DMS153 treated with DMSO at 0.1 percent for 48 hours (cell line): ENCODE results near the gene KHDC1.
"Not testable (repeated sequence)": the region's sequence is repeated elsewhere in the genome, so short reads cannot be mapped to it uniquely, and the experiment has no call there.

Experiments
- DNase-seq: peaks from one replicate; lab custom pipeline; 2025; ENCODE audit not compliant: unreplicated experiment; lab: John Stamatoyannopoulos, UW

The KHDC1 gene

DNA sequence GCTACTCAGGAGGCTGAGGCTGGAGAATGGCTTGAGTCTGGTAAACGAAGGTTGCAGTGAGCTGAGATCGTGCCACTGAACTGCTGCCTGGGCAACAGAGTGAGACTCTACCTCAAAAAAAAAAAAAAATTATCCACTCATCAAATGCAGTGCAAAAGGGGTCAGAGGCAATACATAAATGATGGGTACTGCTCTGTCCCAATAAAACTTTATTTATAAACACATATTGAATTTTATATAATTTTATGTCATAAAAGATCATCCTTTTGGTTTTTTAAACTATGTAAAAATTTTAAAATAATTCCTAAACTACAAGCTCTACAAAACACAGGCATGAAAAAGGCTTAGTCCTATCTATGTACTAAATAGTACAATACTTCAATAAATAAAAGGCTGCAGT, 10.3 kb downstream of the KHDC1 start:
- no peak for DNase-seq

DNA sequence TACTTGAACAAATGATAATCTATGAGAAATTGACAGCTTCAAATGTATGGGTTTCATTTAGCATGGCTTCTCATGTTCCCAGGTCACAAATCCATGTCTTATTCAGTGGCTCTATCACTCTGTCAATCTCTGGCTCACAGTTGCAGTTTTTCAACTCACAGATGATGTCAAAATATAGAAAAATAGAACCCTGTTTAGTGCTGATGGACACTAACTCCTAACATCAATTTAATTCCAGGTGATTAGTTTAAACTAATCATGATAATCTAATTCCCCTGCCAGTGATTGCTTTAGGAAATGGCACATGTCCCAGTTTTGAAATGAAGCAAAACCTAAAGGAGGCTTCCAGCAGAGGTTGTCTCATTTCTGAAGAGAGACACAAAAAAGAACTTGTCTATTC, 13.0 kb downstream of the KHDC1 start:
- DNase-seq = no peak

DNA sequence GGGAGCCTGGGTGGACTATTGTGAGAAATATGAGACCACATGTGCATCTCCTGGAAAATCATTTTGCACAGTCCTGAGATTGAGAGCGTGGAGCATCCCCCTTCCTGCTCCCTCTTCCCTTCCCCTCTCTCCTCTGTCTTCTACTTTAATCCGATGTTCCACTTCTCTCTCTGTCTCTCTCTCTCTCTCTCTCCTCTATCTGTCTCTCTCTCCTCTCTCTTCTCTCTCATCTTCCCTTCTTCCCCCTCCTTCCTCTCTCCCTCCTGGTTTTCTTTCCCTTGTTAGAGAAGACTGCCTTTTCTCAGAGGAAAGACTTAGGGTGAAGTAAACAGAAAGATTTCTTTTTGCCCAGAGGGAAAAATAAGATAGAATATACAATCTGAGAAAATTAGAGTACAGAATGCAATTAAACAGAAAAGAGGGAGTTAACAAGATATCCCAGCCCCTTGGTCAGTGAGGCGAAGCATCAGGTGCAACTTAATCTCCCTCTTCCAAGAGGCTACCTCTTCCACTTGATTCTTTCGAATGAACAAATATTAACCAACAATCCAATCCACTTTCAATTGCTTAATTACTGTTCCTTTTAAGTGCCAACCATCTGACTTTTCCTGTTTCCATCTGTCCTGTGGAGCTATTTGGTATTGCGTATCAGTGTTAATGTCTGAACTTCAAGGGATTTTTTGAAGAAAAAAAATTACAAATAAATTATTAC, 14.6 kb downstream of the KHDC1 start:
- no peak for DNase-seq

DNA sequence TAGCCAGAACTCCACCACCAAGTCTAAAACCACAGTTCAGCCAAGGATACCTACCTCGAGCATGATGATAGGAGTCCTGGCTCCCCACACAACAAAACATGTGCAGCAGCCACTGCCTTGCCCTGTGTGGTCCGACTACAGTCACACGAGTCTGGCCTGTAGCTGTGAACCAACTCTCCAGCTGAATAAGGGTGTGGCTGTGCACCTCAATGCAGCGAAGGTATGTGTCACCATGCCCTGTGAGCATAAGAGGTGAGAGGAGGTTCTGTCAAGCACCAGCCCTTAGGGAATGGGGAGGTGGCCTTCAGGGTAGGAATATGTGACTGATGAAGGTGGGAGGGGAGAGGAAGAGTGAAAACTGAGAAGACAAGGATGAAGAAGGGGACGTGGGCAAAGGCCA, 21.0 kb downstream of the KHDC1 start:
- DNase-seq = no peak

DNA sequence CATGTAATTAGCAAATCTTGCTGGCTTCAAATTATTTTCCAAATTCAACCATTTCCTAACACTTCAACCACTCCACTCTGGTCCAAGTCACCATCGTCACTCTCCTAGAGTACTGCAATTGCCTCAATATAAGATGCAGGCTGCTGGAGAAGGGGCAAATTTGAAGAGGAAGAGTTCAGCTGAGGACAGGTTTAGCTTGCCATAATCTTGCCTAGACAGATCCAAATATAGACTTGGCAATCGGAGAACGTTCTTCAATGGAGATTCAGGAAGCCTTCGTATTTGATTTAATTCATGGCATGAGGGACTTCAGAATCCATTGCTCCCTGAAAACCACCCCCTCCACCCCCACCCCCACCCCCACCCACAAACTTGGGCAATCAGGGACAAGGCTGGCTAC, 22.3 kb downstream of the KHDC1 start:
- no peak for DNase-seq

DNA sequence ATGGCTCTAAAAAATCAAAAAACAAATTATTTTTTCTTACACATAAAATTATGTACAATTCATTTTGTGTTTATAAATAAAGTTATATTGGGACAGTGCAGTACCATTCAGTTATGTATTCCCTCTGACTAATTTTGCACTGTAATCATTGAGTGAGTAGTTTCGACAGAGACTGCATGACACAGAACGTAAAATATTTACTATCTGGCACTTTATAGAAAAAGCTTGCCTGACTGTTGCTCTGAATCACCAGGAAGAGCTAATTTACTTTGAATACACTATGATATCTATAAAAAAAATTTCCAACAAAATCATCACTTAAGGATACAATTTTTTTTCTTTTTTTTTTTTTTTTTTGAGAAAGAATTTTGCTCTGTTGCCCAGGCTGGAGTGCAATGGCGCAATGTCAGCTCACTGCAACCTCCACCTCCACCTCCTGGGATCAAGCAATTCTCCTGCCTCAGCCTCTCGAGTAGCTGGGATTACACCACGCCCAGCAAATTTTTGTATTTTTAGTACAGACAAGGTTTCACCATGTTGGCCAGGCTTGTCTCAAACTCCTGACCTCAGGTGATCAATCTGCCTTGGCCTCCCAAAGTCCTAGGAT, 26.7 kb downstream of the KHDC1 start:
- DNase-seq = no peak

DNA sequence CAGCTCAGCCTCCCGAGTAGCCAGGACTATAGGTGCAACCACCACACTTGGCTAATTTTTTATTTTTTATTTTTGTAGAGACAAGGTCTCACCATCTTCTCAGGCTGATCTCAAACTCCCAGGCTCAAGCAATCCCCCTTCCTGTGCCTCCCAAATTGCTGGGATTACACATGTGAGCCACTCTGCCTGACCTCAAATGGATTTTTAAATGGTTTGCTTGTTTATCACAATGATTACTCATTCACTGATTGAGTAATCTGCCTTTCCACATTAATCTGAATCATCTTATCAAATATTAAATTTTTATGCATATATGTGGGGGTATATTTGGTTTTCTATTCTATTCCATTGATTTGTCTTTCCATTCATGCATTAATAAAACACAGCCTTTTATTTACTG, 28.3 kb downstream of the KHDC1 start:
- DNase-seq = no peak

DNA sequence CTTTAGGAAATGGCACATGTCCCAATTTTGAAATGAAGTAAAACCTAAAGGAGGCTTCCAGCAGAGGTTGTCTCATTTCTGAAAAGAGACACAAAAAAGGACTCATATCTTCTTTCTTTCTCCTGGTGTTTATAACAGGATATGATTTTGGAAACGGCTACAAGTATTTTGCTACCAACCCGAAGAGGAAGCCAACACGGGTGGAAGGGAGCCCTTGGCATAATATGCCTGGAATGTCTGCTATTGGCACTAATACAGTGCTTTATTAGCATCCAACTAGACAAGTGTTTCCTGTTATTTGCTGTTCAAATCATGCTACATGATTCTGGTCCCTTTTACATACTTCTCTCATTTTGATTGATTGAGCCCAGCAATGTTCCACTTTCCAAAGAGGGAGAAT, 29.0 kb downstream of the KHDC1 start:
- not testable (repeated sequence) for DNase-seq

DNA sequence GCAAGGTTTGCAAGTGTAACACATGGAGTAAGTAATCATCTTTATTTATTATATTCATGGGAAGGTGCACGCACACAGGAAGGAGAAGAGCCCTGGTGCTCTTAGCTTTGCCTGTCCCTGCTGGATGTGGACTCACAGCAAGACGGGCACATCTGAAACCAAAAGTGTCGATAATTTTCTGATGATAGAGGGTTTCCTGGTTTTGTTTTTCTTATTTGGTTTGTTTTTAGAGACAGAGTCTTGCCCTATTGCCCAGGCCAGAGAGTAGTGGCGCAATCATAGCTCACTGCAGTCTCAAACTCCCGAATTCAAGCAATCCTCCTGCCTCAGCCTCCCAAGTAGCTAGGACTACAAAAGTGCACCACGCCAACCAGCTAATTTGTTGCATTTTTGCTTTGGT, 29.9 kb downstream of the KHDC1 start:
- no peak for DNase-seq

DNA sequence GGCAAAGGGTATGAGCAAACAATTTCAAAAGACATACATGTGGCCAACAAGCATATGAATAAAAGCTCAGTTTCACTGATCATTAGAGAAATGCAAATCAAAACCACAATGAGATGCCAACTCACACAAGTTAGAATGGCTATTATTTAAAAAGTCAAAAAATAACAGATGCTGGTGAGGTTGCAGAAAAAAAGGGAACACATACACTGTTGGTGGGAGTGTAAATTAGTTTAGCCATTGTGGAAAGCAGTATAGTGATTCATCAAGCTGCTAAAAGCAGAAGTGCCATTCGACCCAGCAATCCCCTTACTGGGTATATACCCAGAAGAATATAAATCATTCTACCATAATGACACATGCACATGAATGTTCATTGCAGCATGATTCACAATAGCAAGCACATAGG, 31.0 kb downstream of the KHDC1 start:
- DNase-seq = no peak

DNA sequence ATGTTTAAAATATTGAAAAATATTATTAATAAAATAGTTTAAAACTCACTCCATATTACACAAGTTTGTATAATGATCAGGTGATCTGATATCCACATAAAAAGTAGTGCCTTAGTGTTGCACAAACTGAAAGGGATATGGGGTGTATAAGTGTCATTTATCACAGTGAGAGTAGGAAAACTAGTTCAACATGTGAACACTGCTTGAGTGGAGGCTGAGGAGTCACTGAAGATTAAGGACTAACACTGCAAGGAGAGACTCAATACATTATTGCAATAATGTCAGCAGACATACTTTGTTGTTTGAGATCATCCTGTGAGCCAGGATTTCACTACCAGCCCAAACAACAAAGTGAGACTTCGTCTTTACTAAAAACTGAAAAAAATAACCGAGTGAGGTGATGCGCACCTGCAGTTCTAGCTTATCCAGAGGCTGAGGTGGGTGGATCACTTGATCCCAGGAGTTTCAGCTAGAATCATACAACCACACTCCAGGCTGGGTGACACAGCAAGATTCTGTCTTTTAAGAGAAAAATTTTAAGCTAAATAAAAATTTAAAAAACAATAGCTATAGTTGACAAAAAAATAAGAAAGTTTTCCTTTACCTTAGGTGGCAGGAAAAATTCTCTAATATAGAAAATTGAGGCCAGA, 35.3 kb downstream of the KHDC1 start:
- no peak for DNase-seq

DNA sequence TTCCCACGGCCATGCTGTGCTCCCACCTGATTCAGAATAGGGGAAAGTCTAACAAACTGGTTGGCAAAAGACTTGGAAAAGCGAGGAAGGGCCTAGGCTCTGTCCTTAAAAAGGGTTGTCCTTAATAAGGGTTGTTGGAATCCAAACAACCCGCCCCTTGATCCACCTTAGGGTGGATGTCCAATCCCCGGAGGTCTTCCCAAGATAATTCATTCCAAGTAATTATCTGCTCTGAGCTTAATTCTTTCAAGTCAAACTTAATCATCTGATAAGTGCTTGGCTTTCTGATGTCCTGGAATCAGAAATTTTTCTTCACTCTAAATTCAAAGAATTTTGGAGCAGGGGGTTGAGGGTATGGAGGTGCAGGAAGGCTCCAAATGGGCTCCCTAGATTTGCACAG, 37.6 kb downstream of the KHDC1 start, which contains the start of gene KHDC1L:
KHDC1L (minus strand) TSS at position 101 of the 400 bp plus-strand sequence; CDS start at position 13, 88 bp downstream.
- DNase-seq = no peak

DNA sequence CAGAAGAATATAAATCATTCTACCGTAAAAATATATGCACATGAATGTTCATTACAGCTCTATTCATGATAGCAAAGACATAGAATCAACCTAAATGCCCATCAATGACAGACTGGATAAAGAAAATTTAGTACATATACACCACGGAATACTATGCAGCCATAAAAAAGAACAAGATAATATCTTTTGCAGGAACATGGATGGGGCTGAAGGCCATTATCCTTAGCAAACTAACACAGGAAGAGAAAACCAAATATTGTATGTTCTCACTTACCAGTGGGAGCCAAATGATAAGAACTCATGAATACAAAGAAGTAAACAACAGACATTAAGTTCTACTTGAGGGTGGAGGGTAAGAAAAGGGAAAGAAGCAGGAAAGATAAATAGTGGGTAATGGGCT, 46.1 kb downstream of the KHDC1 start:
- no peak for DNase-seq

DNA sequence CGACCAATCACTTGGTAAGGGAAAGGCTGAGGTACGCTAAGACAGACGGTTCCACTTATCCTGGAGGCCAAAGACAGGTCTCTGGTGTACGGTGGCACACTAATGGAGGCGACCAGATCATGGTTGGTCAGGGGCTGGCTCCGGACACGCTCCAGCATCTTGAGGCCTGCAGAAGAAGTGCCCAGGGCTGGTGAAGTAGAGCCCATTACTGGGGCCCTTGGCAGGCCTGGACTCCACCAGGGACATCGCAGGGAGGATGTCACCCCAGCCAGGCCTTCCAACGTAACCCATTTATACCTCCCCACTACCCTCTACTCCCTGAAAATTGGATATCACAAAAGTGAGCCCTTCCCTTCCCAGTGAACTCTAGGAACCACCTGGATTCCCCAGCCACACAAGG, 53.9 kb downstream of the KHDC1 start:
- no peak for DNase-seq

DNA sequence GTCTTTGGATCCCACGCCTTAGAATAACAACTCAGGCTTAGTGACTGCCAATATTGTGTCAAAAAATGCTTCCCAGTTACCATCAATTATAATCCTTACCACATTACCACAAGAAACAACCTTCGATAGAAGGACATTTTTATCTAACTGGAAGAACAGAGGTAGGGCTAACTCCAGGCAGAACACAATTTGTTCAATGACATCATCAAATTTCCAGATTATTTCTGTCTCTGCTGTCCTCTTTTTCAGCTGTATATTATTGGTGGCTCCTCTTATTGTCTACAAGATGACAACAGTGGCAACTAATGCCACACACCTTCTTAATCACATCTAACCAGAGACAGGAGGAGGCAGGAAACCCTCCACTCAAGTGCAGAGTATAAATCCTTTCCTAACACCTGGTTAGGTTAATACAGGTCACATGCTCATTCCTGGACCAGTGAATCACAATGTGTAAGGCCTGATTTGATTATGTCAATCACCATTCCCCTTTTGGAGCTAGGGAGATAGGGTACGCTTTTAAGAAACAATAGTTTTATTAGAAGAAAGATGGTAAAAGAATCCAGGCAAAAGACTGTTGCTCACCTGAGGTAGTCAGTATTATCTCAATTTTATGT, 55.7 kb downstream of the KHDC1 start:
- no peak for DNase-seq

DNA sequence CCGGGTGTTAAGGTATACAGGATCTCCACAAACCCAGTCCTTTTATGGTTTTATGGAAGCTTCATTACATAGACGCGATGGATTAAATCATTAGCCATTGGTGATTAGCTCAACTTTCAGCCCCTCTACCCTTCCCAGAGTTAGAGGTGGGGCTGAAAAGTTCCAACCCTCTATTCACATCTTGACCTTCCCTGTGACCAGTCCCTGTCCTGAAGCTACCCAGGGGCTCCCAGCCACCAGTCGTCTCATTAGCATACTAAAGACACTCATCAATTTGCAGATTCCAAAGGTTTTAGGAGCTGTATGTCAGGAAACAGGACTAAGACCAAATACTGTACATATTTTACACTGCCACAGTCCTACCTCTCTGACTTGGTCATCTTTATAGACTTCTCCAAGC, 58.7 kb downstream of the KHDC1 start:
- no peak for DNase-seq

DNA sequence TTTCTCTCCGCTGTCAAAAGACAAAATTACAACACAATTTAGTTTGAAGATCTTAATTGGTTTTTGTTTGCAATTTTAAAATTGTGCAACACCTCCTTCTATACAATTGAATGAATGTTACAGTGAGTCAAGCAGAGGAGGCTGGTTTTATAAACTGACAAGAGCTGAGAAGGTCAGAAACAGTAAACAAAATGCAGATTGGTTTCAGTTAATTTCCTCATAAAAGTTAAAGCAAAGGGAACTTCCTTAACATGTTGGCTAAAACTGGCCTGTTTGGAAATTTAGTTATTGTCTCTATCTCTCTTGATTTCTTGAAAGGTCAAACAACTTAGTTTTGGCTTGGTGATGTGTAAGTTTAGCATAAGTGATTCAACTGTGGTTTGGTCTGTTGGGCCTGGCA, 59.9 kb downstream of the KHDC1 start:
- DNase-seq = no peak

DNA sequence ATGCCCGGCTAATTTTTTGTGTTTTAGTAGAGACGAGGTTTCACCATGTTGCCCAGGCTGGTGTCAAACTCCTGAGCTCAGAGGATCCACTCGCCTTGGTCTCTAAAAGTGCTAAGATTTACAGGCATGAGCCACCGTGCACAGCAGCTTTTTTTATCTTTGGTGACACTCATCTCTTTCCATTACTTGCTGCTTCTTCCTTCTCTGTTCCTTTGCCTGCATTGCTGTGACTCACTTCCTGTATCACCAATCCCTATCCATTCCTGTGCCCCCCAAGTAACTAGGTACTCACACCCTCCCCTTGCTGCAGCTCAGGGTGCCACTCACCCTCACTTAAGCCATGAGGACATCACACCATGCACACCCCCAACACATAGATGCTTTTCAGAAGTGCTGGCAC, 62.3 kb downstream of the KHDC1 start:
- DNase-seq = no peak

DNA sequence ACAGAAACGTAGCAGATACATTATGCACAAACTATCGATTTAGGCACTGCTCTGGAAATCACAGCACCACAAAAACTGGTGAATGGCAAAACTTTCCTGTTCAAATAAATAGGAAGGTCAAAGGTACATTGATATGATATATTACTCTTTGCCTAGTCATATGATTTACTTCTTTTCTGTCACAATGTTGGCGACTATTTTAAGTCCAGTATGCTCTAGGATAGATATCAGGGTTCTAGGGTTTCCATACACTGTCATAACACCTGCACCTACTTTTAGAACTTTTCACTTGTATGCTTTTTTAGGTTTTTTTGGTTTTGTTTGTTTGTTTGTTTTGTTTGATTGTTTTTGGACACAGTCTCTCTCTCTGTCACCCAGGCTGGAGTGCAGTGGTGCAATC, 62.7 kb downstream of the KHDC1 start:
- DNase-seq = no peak

DNA sequence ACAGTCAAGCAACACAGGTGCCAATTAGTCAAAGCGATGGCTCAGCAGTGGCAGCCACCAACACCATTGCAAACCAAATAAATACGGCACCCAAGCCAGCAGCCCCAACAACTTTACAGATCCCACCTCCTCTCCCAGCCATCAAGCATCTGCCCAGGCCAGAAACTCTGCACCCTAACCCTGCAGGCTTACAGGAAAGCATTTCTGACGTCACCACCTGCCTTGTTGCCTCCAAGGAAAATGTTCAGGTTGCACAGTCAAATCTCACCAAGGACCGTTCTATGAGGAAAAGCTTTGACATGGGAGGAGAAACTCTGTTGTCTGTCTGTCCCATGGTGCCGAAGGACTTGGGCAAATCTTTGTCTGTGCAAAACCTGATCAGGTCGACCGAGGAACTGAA, 68.3 kb downstream of the KHDC1 start:
- no peak for DNase-seq

DNA sequence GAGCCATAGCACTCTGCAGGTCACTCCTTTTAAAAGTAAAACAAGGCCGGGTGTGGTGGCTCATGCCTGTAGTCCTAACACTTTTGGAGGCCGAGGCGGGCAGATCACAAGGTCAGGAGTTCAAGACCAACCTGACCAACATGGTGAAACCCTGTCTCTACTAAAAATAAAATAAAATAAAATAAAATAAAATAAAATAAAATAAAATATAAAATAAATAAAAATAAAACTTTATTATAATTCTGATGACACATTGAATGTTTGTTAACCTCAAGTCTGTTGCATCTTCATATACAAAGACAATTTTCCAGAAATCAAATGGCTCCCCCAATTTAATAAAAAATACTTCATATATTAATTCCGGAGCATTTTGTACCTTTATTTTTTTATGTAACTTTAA, 69.7 kb downstream of the KHDC1 start:
- not testable (repeated sequence) for DNase-seq
